Adrenal gland (tissue), 5 donors: ENCODE data around the gene DMRT1.

ENCODE experiments used
- POLR2A ChIP-seq, 2 donors: fragments of 450-650 bp; IDR thresholded peaks; one replicate each; pipeline ENCODE4 v1.6.1; 2017; ENCODE audit warnings: antibody characterized with exemption in 2 of 2, mild to moderate bottlenecking in 2 of 2, moderate library complexity in 1 of 2
- TF ChIP-seq, protein P1 (sequence below), 6 experiments: fragments of 450-650 bp in 4 of 6; fragments of 200-600 bp in 2 of 6; sonication (generic) in 1 of 6; IDR thresholded peaks; 1 replicate in 5 of 6; 2 replicates in 1 of 6; pipeline versions ENCODE4 v1.5.1 to v1.8.0; 2016 to 2021; ENCODE audit warnings: antibody characterized with exemption in 6 of 6, mild to moderate bottlenecking in 2 of 6, moderate library complexity in 1 of 6
- donor health status: DM: no; HTN: no; CAD: no.

DNA sequence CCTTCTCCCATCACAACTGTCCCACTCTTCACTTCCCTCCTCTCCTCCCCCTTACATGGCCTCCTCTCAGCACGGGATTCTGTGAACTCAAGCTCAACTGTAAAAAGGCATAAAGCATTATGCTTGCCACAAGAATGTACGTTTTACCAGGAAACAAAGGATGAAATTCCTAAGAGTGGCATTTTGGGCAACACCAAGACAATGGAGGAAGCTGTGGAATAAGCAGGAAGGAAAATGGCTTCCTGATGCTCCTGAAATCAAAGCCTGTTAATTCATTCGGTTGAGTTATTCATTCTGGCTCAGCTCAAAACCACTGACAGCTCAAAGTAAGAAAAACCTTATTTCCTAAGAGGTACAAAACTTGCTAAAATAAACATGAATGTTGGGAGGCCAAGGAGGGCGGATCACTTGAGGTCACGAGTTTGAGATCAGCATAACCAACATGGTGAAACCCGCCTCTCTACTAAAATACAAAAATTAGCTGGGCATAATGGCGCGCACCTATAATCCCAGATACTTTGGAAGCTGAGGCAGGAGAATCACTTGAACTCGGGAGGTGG lies 40.8 kb upstream of the DMRT1 start:
- TF ChIP-seq, protein P1, sequence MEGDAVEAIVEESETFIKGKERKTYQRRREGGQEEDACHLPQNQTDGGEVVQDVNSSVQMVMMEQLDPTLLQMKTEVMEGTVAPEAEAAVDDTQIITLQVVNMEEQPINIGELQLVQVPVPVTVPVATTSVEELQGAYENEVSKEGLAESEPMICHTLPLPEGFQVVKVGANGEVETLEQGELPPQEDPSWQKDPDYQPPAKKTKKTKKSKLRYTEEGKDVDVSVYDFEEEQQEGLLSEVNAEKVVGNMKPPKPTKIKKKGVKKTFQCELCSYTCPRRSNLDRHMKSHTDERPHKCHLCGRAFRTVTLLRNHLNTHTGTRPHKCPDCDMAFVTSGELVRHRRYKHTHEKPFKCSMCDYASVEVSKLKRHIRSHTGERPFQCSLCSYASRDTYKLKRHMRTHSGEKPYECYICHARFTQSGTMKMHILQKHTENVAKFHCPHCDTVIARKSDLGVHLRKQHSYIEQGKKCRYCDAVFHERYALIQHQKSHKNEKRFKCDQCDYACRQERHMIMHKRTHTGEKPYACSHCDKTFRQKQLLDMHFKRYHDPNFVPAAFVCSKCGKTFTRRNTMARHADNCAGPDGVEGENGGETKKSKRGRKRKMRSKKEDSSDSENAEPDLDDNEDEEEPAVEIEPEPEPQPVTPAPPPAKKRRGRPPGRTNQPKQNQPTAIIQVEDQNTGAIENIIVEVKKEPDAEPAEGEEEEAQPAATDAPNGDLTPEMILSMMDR (IDR thresholded peaks at IDR 0.05): no peak
- TF ChIP-seq POLR2A (IDR thresholded peaks at IDR 0.05): no peak
